ENCODE data around the gene CHAC1. TPM values are rescaled to one million over a fixed set of nuclear protein-coding genes. Genes with fewer than 3 reads are reported as not detected.

Gene CHAC1
- total and polyA plus RNA-seq, 10 donors: 0.39 to 5.5 (median 1.6) TPM

GRCh38 chr15:40936709-40937666, 16.3 kb upstream of the CHAC1 start:
- Histone ChIP-seq H3K9me3 (no peaks in the 10 kb centered on the region), H3K36me3 (peaks cover 0 to 29% (median 3%) of the 10 kb centered on the region in 6 donors), H3K27me3 (replicated peaks in 1 of 7) (peaks cover 0 to 6% (median 0%) of the 10 kb centered on the region in 7 donors), H3K4me3 (peak overlapping the region in 1 of 8 donors; percentile 15), H3K4me1 (peaks cover 17 to 94% (median 66%) of the 10 kb centered on the region in 6 donors), H3K27ac (peak overlapping the region in 2 of 8 donors; percentile 91 to 93)
- WGBS, 5 donors: 75 to 90% (median 83%) methylated on average over 15 of the region's 15 CpGs
- intact Hi-C loops (cut with DNase I; ENCODE audit: low total_unique reads): no loop called here
- TF ChIP-seq CTCF (IDR thresholded peaks at IDR 0.05 in 8 of 11, conservative IDR thresholded peaks at IDR 0.05 in 3 of 11): peak in 1 of 11 experiments; percentile 8
- TF ChIP-seq POLR2AphosphoS5 (IDR thresholded peaks at IDR 0.05): no peak
- no peak for TF ChIP-seq POLR2A (IDR thresholded peaks at IDR 0.05)
- DNase-seq: no peak

GRCh38 chr15:40937762-40938535, 15.3 kb upstream of the CHAC1 start:
- H3K9me3 ChIP-seq: no peaks in the 10 kb centered on the region
- peaks cover 0 to 29% (median 3%) of the 10 kb centered on the region in 6 donors for H3K36me3 ChIP-seq
- WGBS, 5 donors: 77 to 89% (median 80%) methylated on average over 16 to 19 of the region's 19 CpGs
- intact Hi-C loops (cut with DNase I; ENCODE audit: low total_unique reads): no loop called here
- no peaks in the 10 kb centered on the region for H3K27me3 ChIP-seq (replicated peaks in 1 of 7)
- H3K4me1 ChIP-seq: peaks cover 26 to 94% (median 66%) of the 10 kb centered on the region in 6 donors
- H3K4me3 ChIP-seq: peak overlapping the region in 1 of 8 donors; percentile 15
- TF ChIP-seq POLR2AphosphoS5 (IDR thresholded peaks at IDR 0.05): no peak
- peak in 4 of 11 experiments; percentile 5 to 43 (median 26) for TF ChIP-seq CTCF (IDR thresholded peaks at IDR 0.05 in 8 of 11, conservative IDR thresholded peaks at IDR 0.05 in 3 of 11)
- peak overlapping the region in 3 of 8 donors; percentile 88 to 93 (median 91) for H3K27ac ChIP-seq
- DNase-seq: no peak

GRCh38 chr15:40938536-40938870, 14.8 kb upstream of the CHAC1 start:
- peak overlapping the region in 4 of 8 donors; percentile 88 to 93 (median 90) for H3K27ac ChIP-seq

More at GRCh38 chr15:40938536-40938870, 14.8 kb upstream of the CHAC1 start:
- TF ChIP-seq POLR2AphosphoS5 (IDR thresholded peaks at IDR 0.05) (no peak), POLR2A (IDR thresholded peaks at IDR 0.05) (no peak), CTCF (IDR thresholded peaks at IDR 0.05 in 8 of 11, conservative IDR thresholded peaks at IDR 0.05 in 3 of 11) (no peak)
- intact Hi-C loops (cut with DNase I; ENCODE audit: low total_unique reads): no loop called here
- no peaks in the 10 kb centered on the region for H3K9me3 ChIP-seq
- H3K27me3 ChIP-seq (replicated peaks in 1 of 7): no peaks in the 10 kb centered on the region
- no peak for DNase-seq
- H3K36me3 ChIP-seq: peaks cover 0 to 29% (median 3%) of the 10 kb centered on the region in 6 donors
- H3K4me3 ChIP-seq: peak overlapping the region in 1 of 8 donors; percentile 13
- WGBS, 5 donors: 82 to 92% (median 84%) methylated on average over 4 to 6 of the region's 6 CpGs
- H3K4me1 ChIP-seq: peaks cover 31 to 94% (median 67%) of the 10 kb centered on the region in 6 donors
